ENCODE data around the gene SERPINE2. TPM values are rescaled to one million over a fixed set of nuclear protein-coding genes. Genes with fewer than 3 reads are reported as not detected.

The SERPINE2 gene
- total RNA-seq, 2 experiments from 2014 or later, result 33.1 to 33.7 TPM

GRCh38 chr2:224032283-224032682 is 6.8 kb downstream of the SERPINE2 start:
- H3K4me1 Mint-ChIP-seq, result peaks cover 42% of the 10 kb centered on the region

GRCh38 chr2:224031358-224031970 is 7.6 kb downstream of the SERPINE2 start:
- no peak overlapping the region for H3K27ac Mint-ChIP-seq
- peaks cover 40% of the 10 kb centered on the region for H3K4me1 Mint-ChIP-seq
- H3K9me3 Mint-ChIP-seq, result peaks cover 6% of the 10 kb centered on the region
- H3K27me3 Mint-ChIP-seq, result no peaks in the 10 kb centered on the region
- H3K36me3 Mint-ChIP-seq, result peaks cover 39% of the 10 kb centered on the region
- H3K4me3 Mint-ChIP-seq, result no peak overlapping the region
- DNase-seq, result no peak

More at GRCh38 chr2:224032283-224032682, 6.8 kb downstream of the SERPINE2 start:
- peaks cover 5% of the 10 kb centered on the region for H3K27me3 Mint-ChIP-seq
- H3K9me3 Mint-ChIP-seq, result peaks cover 4% of the 10 kb centered on the region
- no peak overlapping the region for H3K27ac Mint-ChIP-seq
- H3K36me3 Mint-ChIP-seq, result peaks cover 34% of the 10 kb centered on the region
- DNase-seq, result no peak
- no peak overlapping the region for H3K4me3 Mint-ChIP-seq

DNA sequence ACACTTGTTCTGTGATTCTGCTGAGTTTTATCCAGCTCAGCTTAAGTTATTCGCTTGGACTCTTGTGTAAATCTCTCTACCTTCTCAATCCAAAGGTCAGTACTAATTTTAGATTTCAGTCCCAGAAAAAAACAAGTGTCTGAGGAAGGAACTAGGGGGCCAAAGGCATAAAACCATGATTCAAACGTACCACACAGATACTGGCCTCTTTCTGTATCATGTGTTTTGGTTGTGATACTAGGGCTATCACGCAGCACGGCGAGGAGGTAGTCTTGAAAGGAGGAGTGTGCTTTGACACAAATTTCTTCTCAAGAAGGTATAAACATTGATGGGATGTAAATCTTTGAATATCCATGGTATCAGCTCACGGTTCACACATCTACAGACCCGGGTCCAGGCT is 8.3 kb downstream of the SERPINE2 start:
- peaks cover 44% of the 10 kb centered on the region for H3K36me3 Mint-ChIP-seq
- peaks cover 47% of the 10 kb centered on the region for H3K4me1 Mint-ChIP-seq
- no peak overlapping the region for H3K27ac Mint-ChIP-seq
- no peak overlapping the region for H3K4me3 Mint-ChIP-seq
- H3K9me3 Mint-ChIP-seq, result peaks cover 10% of the 10 kb centered on the region
- H3K27me3 Mint-ChIP-seq, result no peaks in the 10 kb centered on the region
- DNase-seq, result no peak

DNA sequence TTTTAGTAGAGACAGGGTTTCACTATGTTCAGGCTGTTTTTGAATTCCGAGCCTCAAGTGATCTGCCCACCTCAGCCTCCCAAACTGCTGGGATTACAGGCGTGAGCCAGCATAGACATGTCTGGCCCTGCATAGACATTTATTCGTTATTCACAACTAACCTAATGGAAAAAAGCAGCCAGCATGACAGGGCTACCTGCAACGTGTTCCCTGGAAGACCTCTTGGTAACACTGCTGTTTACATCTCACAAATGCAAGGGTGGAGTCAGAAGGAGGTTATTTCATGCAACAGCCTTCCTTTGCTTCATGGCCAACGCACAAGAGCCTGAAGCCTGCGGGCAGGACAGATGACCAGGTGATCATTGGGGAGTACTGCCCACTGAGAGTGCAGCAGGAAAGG is 9.2 kb downstream of the SERPINE2 start:
- H3K36me3 Mint-ChIP-seq, result peaks cover 51% of the 10 kb centered on the region
- no peak overlapping the region for H3K4me3 Mint-ChIP-seq
- DNase-seq, result no peak
- peaks cover 56% of the 10 kb centered on the region for H3K4me1 Mint-ChIP-seq
- H3K27ac Mint-ChIP-seq, result no peak overlapping the region
- no peaks in the 10 kb centered on the region for H3K27me3 Mint-ChIP-seq
- peaks cover 16% of the 10 kb centered on the region for H3K9me3 Mint-ChIP-seq

- Mint-ChIP-seq H3K36me3 (peaks cover 55% of the 10 kb centered on the region), H3K4me3 (no peak overlapping the region), H3K27me3 (no peaks in the 10 kb centered on the region), H3K9me3 (peaks cover 19% of the 10 kb centered on the region), H3K27ac (peak overlapping the region; percentile 97), H3K4me1 (peaks cover 70% of the 10 kb centered on the region)
- DNase-seq, result no peak
Observed at GRCh38 chr2:224027931-224028330, 11.2 kb downstream of the SERPINE2 start.

- no peaks in the 10 kb centered on the region for H3K27me3 Mint-ChIP-seq
Observed at GRCh38 chr2:224027070-224027469, 12.0 kb downstream of the SERPINE2 start.

GRCh38 chr2:224025874-224026273 is 13.2 kb downstream of the SERPINE2 start:
- peaks cover 59% of the 10 kb centered on the region for H3K36me3 Mint-ChIP-seq

More at GRCh38 chr2:224027070-224027469, 12.0 kb downstream of the SERPINE2 start:
- Mint-ChIP-seq H3K27ac (peak overlapping the region; percentile 97), H3K9me3 (peaks cover 23% of the 10 kb centered on the region), H3K36me3 (peaks cover 61% of the 10 kb centered on the region), H3K4me1 (peaks cover 73% of the 10 kb centered on the region), H3K4me3 (no peak overlapping the region)
- DNase-seq, result no peak

GRCh38 chr2:224024270-224024669 is 14.8 kb downstream of the SERPINE2 start:
- no peak for DNase-seq
- Mint-ChIP-seq H3K4me3 (no peak overlapping the region), H3K27me3 (no peaks in the 10 kb centered on the region)

More at GRCh38 chr2:224025874-224026273, 13.2 kb downstream of the SERPINE2 start:
- Mint-ChIP-seq H3K4me1 (peaks cover 74% of the 10 kb centered on the region), H3K27me3 (no peaks in the 10 kb centered on the region), H3K4me3 (peak overlapping the region; percentile 74), H3K27ac (peak overlapping the region; percentile 97), H3K9me3 (peaks cover 23% of the 10 kb centered on the region)
- peak; percentile 72 for DNase-seq

GRCh38 chr2:224023188-224023587 is 15.9 kb downstream of the SERPINE2 start:
- Mint-ChIP-seq H3K36me3 (peaks cover 49% of the 10 kb centered on the region), H3K4me1 (peaks cover 61% of the 10 kb centered on the region), H3K27ac (peak overlapping the region; percentile 75), H3K27me3 (no peaks in the 10 kb centered on the region), H3K4me3 (no peak overlapping the region), H3K9me3 (peaks cover 23% of the 10 kb centered on the region)
- no peak for DNase-seq

More at GRCh38 chr2:224024270-224024669, 14.8 kb downstream of the SERPINE2 start:
- peak overlapping the region; percentile 97 for H3K27ac Mint-ChIP-seq
- peaks cover 70% of the 10 kb centered on the region for H3K4me1 Mint-ChIP-seq
- H3K9me3 Mint-ChIP-seq, result peaks cover 23% of the 10 kb centered on the region
- H3K36me3 Mint-ChIP-seq, result peaks cover 55% of the 10 kb centered on the region

DNA sequence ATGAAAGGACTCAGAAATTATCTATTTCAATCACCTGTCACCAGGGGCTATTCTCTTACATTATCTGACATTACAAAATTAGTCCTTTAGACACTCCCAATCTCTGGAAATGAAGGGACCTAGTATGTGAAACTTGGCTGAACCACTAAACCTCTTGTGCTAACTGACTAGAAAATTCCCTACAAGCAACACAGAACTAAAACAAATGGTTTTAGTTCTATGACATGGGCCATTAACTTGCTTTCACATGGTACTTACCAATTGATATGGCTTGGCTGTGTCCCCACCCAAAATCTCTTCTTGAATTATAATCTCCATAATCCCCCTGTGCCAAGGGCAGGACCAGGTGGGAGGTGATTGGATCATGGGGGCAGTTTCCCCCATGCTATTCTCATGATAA is 16.6 kb downstream of the SERPINE2 start:
- no peak for DNase-seq
- Mint-ChIP-seq H3K36me3 (peaks cover 42% of the 10 kb centered on the region), H3K9me3 (peaks cover 19% of the 10 kb centered on the region), H3K27ac (peak overlapping the region; percentile 75), H3K4me1 (peaks cover 57% of the 10 kb centered on the region), H3K27me3 (no peaks in the 10 kb centered on the region), H3K4me3 (no peak overlapping the region)

- Mint-ChIP-seq H3K27ac (no peak overlapping the region), H3K36me3 (peaks cover 25% of the 10 kb centered on the region), H3K27me3 (no peaks in the 10 kb centered on the region), H3K4me1 (peaks cover 48% of the 10 kb centered on the region), H3K9me3 (peaks cover 11% of the 10 kb centered on the region), H3K4me3 (no peak overlapping the region)
- no peak for DNase-seq
Observed at GRCh38 chr2:224020523-224020922, 18.6 kb downstream of the SERPINE2 start.

- no peak for DNase-seq
- no peaks in the 10 kb centered on the region for H3K27me3 Mint-ChIP-seq
- peaks cover 4% of the 10 kb centered on the region for H3K9me3 Mint-ChIP-seq
- H3K4me1 Mint-ChIP-seq, result peaks cover 27% of the 10 kb centered on the region
- H3K4me3 Mint-ChIP-seq, result no peak overlapping the region
- H3K36me3 Mint-ChIP-seq, result peaks cover 15% of the 10 kb centered on the region
- H3K27ac Mint-ChIP-seq, result no peak overlapping the region
Observed at GRCh38 chr2:224017957-224018356, 21.1 kb downstream of the SERPINE2 start.

- H3K27me3 Mint-ChIP-seq, result no peaks in the 10 kb centered on the region
- H3K36me3 Mint-ChIP-seq, result peaks cover 10% of the 10 kb centered on the region
- no peaks in the 10 kb centered on the region for H3K9me3 Mint-ChIP-seq
- peaks cover 21% of the 10 kb centered on the region for H3K4me1 Mint-ChIP-seq
- H3K27ac Mint-ChIP-seq, result no peak overlapping the region
- H3K4me3 Mint-ChIP-seq, result no peak overlapping the region
- no peak for DNase-seq
Observed at GRCh38 chr2:224016963-224017362, 22.1 kb downstream of the SERPINE2 start.

DNA sequence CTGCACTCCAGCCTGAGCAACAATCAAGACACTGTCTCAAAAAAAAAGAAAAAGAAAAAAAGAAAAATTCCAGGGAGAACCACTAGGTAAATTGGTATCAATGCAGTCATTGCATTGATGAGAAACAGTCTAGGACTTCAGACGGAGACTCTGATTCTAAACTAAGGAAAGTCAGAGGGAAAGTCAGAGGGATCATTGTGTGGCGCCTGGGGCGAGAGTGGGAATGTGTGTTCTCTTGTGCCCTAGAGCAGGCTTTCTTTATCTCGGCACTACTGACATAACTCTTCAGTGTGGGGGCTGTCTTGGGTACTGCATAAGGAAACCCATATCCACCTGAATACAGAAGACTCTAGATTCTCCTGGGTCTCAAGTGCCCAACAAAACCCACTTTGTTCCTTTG is 24.8 kb downstream of the SERPINE2 start:
- no peak overlapping the region for H3K27ac Mint-ChIP-seq
- H3K27me3 Mint-ChIP-seq, result no peaks in the 10 kb centered on the region
- no peaks in the 10 kb centered on the region for H3K9me3 Mint-ChIP-seq
- H3K4me3 Mint-ChIP-seq, result no peak overlapping the region
- H3K36me3 Mint-ChIP-seq, result peaks cover 4% of the 10 kb centered on the region
- H3K4me1 Mint-ChIP-seq, result peaks cover 19% of the 10 kb centered on the region
- no peak for DNase-seq

- DNase-seq, result no peak
- H3K9me3 Mint-ChIP-seq, result no peaks in the 10 kb centered on the region
- peaks cover 4% of the 10 kb centered on the region for H3K36me3 Mint-ChIP-seq
- H3K4me3 Mint-ChIP-seq, result no peak overlapping the region
- H3K27me3 Mint-ChIP-seq, result no peaks in the 10 kb centered on the region
- no peak overlapping the region for H3K27ac Mint-ChIP-seq
- peaks cover 11% of the 10 kb centered on the region for H3K4me1 Mint-ChIP-seq
Observed at GRCh38 chr2:224011837-224012236, 27.2 kb downstream of the SERPINE2 start.
